Cardiac muscle cell (in vitro differentiated cells and primary cell): Measurements from ENCODE around the gene FGF14. TPM values are rescaled to one million over a fixed set of nuclear protein-coding genes. Genes with fewer than 3 reads are reported as not detected.

ENCODE experiments used
- DNase-seq, 2 donors: peaks; one replicate each; pipeline versions ENCODE4 v3.0.0 to v3.0.0-alpha.2; 2010 to 2017; ENCODE audit warnings: low read depth in 1 of 2, low spot score in 1 of 2
- H3K27ac ChIP-seq: fragments of 200-600 bp; sonication (generic); 2 replicates; pipeline ENCODE4 v1.5.1; 2016
- H3K27me3 ChIP-seq: fragments of 200-600 bp; sonication (generic); 2 replicates; pipeline ENCODE4 v1.6.0; 2016; ENCODE audit warnings: control low read depth
- H3K36me3 ChIP-seq: fragments of 200-600 bp; sonication (generic); 2 replicates; pipeline ENCODE4 v1.5.1; 2016; ENCODE audit warnings: control low read depth
- H3K4me1 ChIP-seq: fragments of 200-600 bp; sonication (generic); 2 replicates; pipeline ENCODE4 v1.8.1; 2017; ENCODE audit warnings: low read depth, mild to moderate bottlenecking, mixed run types
- H3K4me3 ChIP-seq: fragments of 200-600 bp; sonication (generic); 2 replicates; pipeline ENCODE4 v1.5.1; 2016; ENCODE audit warnings: mild to moderate bottlenecking
- H3K9me3 ChIP-seq: fragments of 200-600 bp; sonication (generic); 2 replicates; pipeline ENCODE4 v1.5.1; 2017; ENCODE audit warnings: low read depth, mild to moderate bottlenecking, control low read depth
- CTCF ChIP-seq: IDR thresholded peaks from 2 replicates; pipeline ENCODE4 v1.5.1; 2012; ENCODE audit warnings: low read depth, mild to moderate bottlenecking, low read length
- polyA plus RNA-seq: library from polyadenylated mRNA; unstranded; fragments of >200 nt; fragmentation: Nextera tagmentation; extraction: Ambion mirVana; gene quantifications from 2 replicates; pipeline ENCODE4 v1.2.1, GENCODE V29; 2016
- total RNA-seq: library from RNA; depleted of rRNA; stranded (reverse); fragments of >200 nt; gene quantifications from 2 replicates; pipeline ENCODE4 v1.2.3, GENCODE V29; 2016

Gene FGF14
- total and polyA plus RNA-seq, 2 experiments from 2014 or later: not detected

DNA sequence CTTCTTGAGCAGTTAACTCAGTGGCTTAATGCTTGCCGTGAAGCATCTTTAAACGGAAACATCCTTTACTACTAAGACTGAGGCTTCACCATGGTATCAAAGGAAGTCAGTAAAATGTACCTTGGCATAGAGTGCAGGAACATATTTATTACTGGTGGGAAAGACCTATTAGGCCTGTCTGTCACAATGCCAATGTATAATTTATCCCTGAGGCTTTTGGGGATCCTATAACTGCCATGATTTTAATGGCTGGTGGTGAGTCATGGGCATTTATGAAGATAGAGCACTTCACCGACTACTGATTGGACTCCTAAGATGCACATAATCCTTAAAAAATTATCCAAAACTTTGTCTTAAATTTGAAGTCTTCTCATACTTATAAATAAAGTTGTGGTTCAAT, 79.6 kb downstream of the FGF14 start:
- Histone ChIP-seq H3K4me1 (no peaks in the 10 kb centered on the region), H3K27ac (no peak overlapping the region), H3K36me3 (no peaks in the 10 kb centered on the region), H3K4me3 (no peak overlapping the region), H3K9me3 (no peaks in the 10 kb centered on the region), H3K27me3 (no peaks in the 10 kb centered on the region)
- no peak for DNase-seq
- TF ChIP-seq CTCF: no peak

DNA sequence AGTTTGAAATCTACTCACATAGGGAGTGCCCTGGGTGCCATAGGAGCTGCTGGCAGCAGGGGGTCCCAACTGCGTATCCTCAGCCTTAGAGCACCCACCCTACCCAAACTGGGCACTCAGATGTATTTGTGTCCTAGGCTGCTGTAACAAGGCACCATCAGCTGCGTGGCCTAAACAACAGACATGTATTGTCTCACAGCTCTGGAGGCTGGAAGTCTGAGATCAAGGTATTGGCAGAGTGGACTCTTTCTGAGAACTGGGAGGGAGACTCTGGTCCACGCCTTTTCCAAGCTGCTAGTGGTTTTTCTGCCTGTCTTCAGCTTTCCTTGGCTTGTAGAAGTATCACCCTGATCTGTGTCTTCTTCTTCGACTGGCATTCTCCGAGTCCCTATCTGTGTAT, 83.6 kb downstream of the FGF14 start:
- H3K36me3 ChIP-seq: no peaks in the 10 kb centered on the region
- no peaks in the 10 kb centered on the region for H3K9me3 ChIP-seq
- no peak for TF ChIP-seq CTCF
- H3K27ac ChIP-seq: no peak overlapping the region
- DNase-seq: no peak
- no peaks in the 10 kb centered on the region for H3K27me3 ChIP-seq
- no peak overlapping the region for H3K4me3 ChIP-seq
- no peaks in the 10 kb centered on the region for H3K4me1 ChIP-seq

- Histone ChIP-seq H3K27ac (no peak overlapping the region), H3K27me3 (no peaks in the 10 kb centered on the region), H3K36me3 (no peaks in the 10 kb centered on the region), H3K4me3 (no peak overlapping the region), H3K9me3 (no peaks in the 10 kb centered on the region), H3K4me1 (no peaks in the 10 kb centered on the region)
- DNase-seq: peak; percentile 34 to 80
- no peak for TF ChIP-seq CTCF
Observed at GRCh38 chr13:102317593-102317992, 84.3 kb downstream of the FGF14 start.

DNA sequence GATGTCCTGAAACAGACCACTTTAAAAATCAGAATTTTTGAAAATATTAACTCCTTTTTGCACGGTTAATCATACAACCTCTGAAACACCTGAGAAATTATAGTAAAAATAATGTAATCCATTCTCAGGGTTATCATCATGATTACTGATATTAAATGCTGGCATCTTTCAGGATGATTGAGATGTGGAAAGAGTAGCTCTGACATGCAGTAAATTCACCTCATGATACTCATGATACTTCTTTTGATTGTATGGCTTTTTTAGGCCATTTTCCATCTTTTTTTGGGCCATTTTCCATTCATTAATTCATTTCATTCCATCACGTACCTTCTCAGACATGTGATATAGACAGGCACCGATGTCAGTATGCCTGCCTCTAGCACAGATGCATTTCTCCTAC, 85.1 kb downstream of the FGF14 start:
- Histone ChIP-seq H3K27me3 (no peaks in the 10 kb centered on the region), H3K27ac (no peak overlapping the region), H3K36me3 (no peaks in the 10 kb centered on the region), H3K4me3 (no peak overlapping the region), H3K9me3 (no peaks in the 10 kb centered on the region), H3K4me1 (no peaks in the 10 kb centered on the region)
- TF ChIP-seq CTCF: no peak
- DNase-seq: no peak

DNA sequence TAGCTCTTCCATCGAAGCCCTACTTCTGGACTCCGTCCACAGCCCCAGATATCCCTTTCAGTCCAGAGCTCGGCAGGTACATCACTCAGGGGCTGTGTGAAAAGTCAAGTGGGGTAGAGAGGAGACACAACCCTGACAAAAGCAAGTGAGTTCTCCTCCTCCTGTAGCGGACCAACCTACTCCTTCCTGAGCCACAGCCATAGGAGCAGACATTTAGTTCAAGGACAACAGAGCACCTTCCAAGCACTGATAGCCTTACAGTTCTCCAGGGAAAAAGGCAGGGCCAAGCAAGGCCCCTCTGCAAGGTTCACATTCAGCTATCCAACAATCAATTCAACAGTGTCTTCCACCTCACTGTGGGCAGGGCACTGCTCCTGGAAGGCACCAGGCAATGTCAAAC, 89.0 kb downstream of the FGF14 start:
- no peaks in the 10 kb centered on the region for H3K36me3 ChIP-seq
- no peak for DNase-seq
- peaks cover 3% of the 10 kb centered on the region for H3K4me1 ChIP-seq
- no peaks in the 10 kb centered on the region for H3K27me3 ChIP-seq
- no peak overlapping the region for H3K4me3 ChIP-seq
- no peak overlapping the region for H3K27ac ChIP-seq
- no peaks in the 10 kb centered on the region for H3K9me3 ChIP-seq
- no peak for TF ChIP-seq CTCF

GRCh38 chr13:102311901-102312300, 89.9 kb downstream of the FGF14 start:
- no peak for TF ChIP-seq CTCF
- H3K4me1 ChIP-seq: peaks cover 3% of the 10 kb centered on the region
- H3K9me3 ChIP-seq: no peaks in the 10 kb centered on the region
- no peaks in the 10 kb centered on the region for H3K36me3 ChIP-seq
- H3K4me3 ChIP-seq: no peak overlapping the region
- no peak overlapping the region for H3K27ac ChIP-seq
- no peaks in the 10 kb centered on the region for H3K27me3 ChIP-seq
- DNase-seq: no peak
